Upper lobe of left lung (tissue), 4 donors: Measurements from ENCODE around the gene CNGA3.

Experiments
- EP300 ChIP-seq, 4 donors: sonication (generic); formaldehyde crosslinking; IDR thresholded peaks; one replicate each; pipeline ENCODE4 v1.5.1; 2017; ENCODE audit warnings: antibody characterized with exemption in 4 of 4, control low read depth in 2 of 4
- POLR2A ChIP-seq, 4 donors: fragments of 450-650 bp; IDR thresholded peaks; one replicate each; pipeline ENCODE4 v1.5.1; 2016 to 2017; ENCODE audit warnings: antibody characterized with exemption in 4 of 4, mild to moderate bottlenecking in 2 of 4
- POLR2AphosphoS5 ChIP-seq, 2 donors: sonication (generic); formaldehyde crosslinking; IDR thresholded peaks; one replicate each; pipeline ENCODE4 v1.5.1; 2017; ENCODE audit warnings: antibody characterized with exemption in 2 of 2
- TF ChIP-seq, protein P1 (sequence below), 6 experiments: fragments of 450-650 bp in 4 of 6; fragments of 200-600 bp in 2 of 6; sonication (generic) in 2 of 6; IDR thresholded peaks; one replicate each; pipeline ENCODE4 v1.5.1; 2016 to 2019; ENCODE audit warnings: antibody characterized with exemption in 6 of 6

DNA sequence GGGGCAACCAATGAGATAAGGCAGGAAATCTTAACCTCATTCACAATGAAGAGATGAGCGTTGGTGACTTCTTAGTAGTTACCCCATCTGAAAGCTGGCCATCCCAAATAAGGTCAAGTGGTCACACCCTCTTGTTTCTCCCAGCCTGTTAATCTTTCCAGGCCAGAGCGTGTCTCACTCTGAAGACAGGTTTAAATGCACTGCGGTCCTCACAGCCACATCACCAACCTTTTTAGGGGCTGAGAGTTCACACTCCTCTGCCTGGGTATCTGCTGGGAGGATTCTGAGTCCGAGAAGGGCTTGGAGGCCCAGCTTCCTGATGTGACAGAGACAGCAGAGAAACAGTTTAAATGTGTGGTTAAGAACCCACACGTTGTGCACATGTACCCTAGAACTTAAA, 13.3 kb upstream of the CNGA3 start:
- TF ChIP-seq POLR2A (IDR thresholded peaks at IDR 0.05) (no peak), EP300 (IDR thresholded peaks at IDR 0.05) (no peak), POLR2AphosphoS5 (IDR thresholded peaks at IDR 0.05) (no peak)
- TF ChIP-seq, protein P1, sequence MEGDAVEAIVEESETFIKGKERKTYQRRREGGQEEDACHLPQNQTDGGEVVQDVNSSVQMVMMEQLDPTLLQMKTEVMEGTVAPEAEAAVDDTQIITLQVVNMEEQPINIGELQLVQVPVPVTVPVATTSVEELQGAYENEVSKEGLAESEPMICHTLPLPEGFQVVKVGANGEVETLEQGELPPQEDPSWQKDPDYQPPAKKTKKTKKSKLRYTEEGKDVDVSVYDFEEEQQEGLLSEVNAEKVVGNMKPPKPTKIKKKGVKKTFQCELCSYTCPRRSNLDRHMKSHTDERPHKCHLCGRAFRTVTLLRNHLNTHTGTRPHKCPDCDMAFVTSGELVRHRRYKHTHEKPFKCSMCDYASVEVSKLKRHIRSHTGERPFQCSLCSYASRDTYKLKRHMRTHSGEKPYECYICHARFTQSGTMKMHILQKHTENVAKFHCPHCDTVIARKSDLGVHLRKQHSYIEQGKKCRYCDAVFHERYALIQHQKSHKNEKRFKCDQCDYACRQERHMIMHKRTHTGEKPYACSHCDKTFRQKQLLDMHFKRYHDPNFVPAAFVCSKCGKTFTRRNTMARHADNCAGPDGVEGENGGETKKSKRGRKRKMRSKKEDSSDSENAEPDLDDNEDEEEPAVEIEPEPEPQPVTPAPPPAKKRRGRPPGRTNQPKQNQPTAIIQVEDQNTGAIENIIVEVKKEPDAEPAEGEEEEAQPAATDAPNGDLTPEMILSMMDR (IDR thresholded peaks at IDR 0.05), result no peak
